IPS-15b (cell line): ENCODE data around the gene ADIPOR2.

ENCODE experiments used
- H3K27me3 ChIP-seq: one replicate; pipeline ENCODE4 v1.6.1; 2013; ENCODE audit warnings: low read length; ENCODE audit not compliant: control insufficient read depth, insufficient read depth
- H3K36me3 ChIP-seq: one replicate; pipeline ENCODE4 v1.6.1; 2013; ENCODE audit warnings: low read length; ENCODE audit not compliant: control insufficient read depth, insufficient read depth
- H3K4me1 ChIP-seq: one replicate; pipeline ENCODE4 v1.6.1; 2013; ENCODE audit warnings: mild to moderate bottlenecking, low read length; ENCODE audit not compliant: control insufficient read depth, insufficient read depth
- H3K4me3 ChIP-seq: one replicate; pipeline ENCODE4 v1.5.1; 2013; ENCODE audit warnings: low read depth, low read length
- H3K9ac ChIP-seq: one replicate; pipeline ENCODE4 v1.6.1; 2013; ENCODE audit warnings: low read depth, mild to moderate bottlenecking, low read length
- H3K9me3 ChIP-seq: one replicate; pipeline ENCODE4 v1.6.1; 2013; ENCODE audit warnings: mild to moderate bottlenecking, low read length; ENCODE audit not compliant: control insufficient read depth, insufficient read depth

Gene ADIPOR2

GRCh38 chr12:1769809-1770494 lies 79.1 kb downstream of the ADIPOR2 start:
- Histone ChIP-seq H3K27me3 (no peaks in the 10 kb centered on the region), H3K4me1 (no peaks in the 10 kb centered on the region), H3K4me3 (no peak overlapping the region), H3K36me3 (no peaks in the 10 kb centered on the region), H3K9me3 (no peaks in the 10 kb centered on the region), H3K9ac (no peak overlapping the region)

- H3K27me3 ChIP-seq: no peaks in the 10 kb centered on the region
- no peaks in the 10 kb centered on the region for H3K9me3 ChIP-seq
- H3K9ac ChIP-seq: no peak overlapping the region
- H3K4me3 ChIP-seq: no peak overlapping the region
- no peaks in the 10 kb centered on the region for H3K36me3 ChIP-seq
- no peaks in the 10 kb centered on the region for H3K4me1 ChIP-seq
Measured at GRCh38 chr12:1773937-1774655, 83.2 kb downstream of the ADIPOR2 start.

GRCh38 chr12:1776170-1776921 lies 85.5 kb downstream of the ADIPOR2 start:
- no peaks in the 10 kb centered on the region for H3K9me3 ChIP-seq
- no peak overlapping the region for H3K9ac ChIP-seq
- H3K27me3 ChIP-seq: no peaks in the 10 kb centered on the region
- H3K4me1 ChIP-seq: no peaks in the 10 kb centered on the region
- no peak overlapping the region for H3K4me3 ChIP-seq
- H3K36me3 ChIP-seq: no peaks in the 10 kb centered on the region

GRCh38 chr12:1777798-1778197 lies 86.9 kb downstream of the ADIPOR2 start:
- Histone ChIP-seq H3K4me1 (no peaks in the 10 kb centered on the region), H3K4me3 (no peak overlapping the region), H3K9ac (no peak overlapping the region), H3K36me3 (no peaks in the 10 kb centered on the region), H3K9me3 (no peaks in the 10 kb centered on the region), H3K27me3 (no peaks in the 10 kb centered on the region)

DNA sequence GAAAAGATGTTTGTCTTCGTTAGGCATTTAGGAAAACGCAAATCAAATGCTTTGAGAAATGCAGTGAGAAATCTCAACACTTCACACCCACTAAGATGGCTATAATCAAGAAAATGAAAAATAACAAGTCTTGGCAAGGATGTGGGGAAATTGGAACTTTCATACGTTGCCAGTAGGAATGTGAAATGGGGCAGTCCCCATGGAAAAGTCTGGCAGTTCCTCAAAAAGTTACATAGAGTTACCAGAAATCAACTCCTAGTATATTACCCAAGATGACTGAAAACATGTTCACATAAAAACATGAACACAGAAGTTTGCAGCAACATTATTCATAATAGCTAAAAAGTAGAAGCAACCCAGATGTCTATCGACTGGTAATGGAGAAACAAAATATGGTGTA lies 88.0 kb downstream of the ADIPOR2 start:
- Histone ChIP-seq H3K4me1 (no peaks in the 10 kb centered on the region), H3K9me3 (no peaks in the 10 kb centered on the region), H3K36me3 (no peaks in the 10 kb centered on the region), H3K4me3 (no peak overlapping the region), H3K9ac (no peak overlapping the region), H3K27me3 (no peaks in the 10 kb centered on the region)

DNA sequence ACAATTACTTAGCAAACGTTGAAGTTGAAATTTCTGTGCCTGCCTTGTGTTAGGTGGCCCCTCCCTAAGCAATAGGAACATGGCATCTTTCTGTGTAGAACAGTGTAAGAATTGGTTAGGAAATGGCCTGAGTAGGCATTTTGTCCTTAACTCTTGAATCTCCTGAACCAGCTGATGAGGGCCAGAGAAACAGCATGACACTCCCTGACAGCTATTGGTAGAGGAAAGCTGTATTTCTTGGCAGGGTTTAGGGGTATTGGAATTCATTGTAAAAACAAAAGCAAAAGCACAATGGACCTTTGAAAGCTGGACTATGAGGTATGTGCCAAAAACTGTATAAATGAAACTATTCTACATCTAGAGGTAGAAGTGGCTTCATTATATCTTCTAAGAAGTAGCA lies 88.9 kb downstream of the ADIPOR2 start:
- no peak overlapping the region for H3K4me3 ChIP-seq
- no peaks in the 10 kb centered on the region for H3K4me1 ChIP-seq
- H3K27me3 ChIP-seq: no peaks in the 10 kb centered on the region
- H3K9me3 ChIP-seq: no peaks in the 10 kb centered on the region
- H3K36me3 ChIP-seq: no peaks in the 10 kb centered on the region
- H3K9ac ChIP-seq: no peak overlapping the region

GRCh38 chr12:1781772-1782171 lies 90.9 kb downstream of the ADIPOR2 start:
- no peaks in the 10 kb centered on the region for H3K36me3 ChIP-seq

DNA sequence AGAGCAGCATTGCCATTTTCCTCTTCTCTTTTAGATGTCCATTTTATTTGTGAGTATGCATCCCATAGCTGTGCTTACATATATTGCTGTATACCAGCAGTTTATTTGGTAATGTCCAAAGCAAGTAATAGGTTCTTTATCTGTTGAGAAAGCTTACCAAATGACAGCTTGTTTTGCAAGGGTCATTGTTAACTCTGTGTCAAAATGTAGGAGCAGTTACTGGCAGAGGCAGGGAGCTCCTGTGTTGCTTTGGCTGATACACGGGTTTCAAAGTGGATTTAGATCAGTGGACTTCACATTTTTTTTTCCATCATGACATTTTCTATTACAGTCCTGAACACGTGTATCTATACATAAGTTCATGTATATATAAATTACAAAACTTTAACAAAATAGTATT lies 91.3 kb downstream of the ADIPOR2 start:
- H3K27me3 ChIP-seq: no peaks in the 10 kb centered on the region
- H3K9me3 ChIP-seq: no peaks in the 10 kb centered on the region
- no peaks in the 10 kb centered on the region for H3K36me3 ChIP-seq
- no peak overlapping the region for H3K9ac ChIP-seq
- H3K4me3 ChIP-seq: no peak overlapping the region
- H3K4me1 ChIP-seq: no peaks in the 10 kb centered on the region

More at GRCh38 chr12:1781772-1782171, 90.9 kb downstream of the ADIPOR2 start:
- Histone ChIP-seq H3K9me3 (no peaks in the 10 kb centered on the region), H3K27me3 (no peaks in the 10 kb centered on the region), H3K4me3 (no peak overlapping the region), H3K4me1 (no peaks in the 10 kb centered on the region), H3K9ac (no peak overlapping the region)

GRCh38 chr12:1787714-1788113 lies 96.8 kb downstream of the ADIPOR2 start:
- H3K36me3 ChIP-seq: no peaks in the 10 kb centered on the region

GRCh38 chr12:1790444-1790843 lies 99.6 kb downstream of the ADIPOR2 start:
- Histone ChIP-seq H3K36me3 (no peaks in the 10 kb centered on the region), H3K4me1 (no peaks in the 10 kb centered on the region), H3K9me3 (no peaks in the 10 kb centered on the region), H3K9ac (no peak overlapping the region), H3K4me3 (no peak overlapping the region), H3K27me3 (no peaks in the 10 kb centered on the region)

More at GRCh38 chr12:1787714-1788113, 96.8 kb downstream of the ADIPOR2 start:
- H3K9me3 ChIP-seq: no peaks in the 10 kb centered on the region
- H3K4me1 ChIP-seq: no peaks in the 10 kb centered on the region
- no peak overlapping the region for H3K9ac ChIP-seq
- no peak overlapping the region for H3K4me3 ChIP-seq
- no peaks in the 10 kb centered on the region for H3K27me3 ChIP-seq

DNA sequence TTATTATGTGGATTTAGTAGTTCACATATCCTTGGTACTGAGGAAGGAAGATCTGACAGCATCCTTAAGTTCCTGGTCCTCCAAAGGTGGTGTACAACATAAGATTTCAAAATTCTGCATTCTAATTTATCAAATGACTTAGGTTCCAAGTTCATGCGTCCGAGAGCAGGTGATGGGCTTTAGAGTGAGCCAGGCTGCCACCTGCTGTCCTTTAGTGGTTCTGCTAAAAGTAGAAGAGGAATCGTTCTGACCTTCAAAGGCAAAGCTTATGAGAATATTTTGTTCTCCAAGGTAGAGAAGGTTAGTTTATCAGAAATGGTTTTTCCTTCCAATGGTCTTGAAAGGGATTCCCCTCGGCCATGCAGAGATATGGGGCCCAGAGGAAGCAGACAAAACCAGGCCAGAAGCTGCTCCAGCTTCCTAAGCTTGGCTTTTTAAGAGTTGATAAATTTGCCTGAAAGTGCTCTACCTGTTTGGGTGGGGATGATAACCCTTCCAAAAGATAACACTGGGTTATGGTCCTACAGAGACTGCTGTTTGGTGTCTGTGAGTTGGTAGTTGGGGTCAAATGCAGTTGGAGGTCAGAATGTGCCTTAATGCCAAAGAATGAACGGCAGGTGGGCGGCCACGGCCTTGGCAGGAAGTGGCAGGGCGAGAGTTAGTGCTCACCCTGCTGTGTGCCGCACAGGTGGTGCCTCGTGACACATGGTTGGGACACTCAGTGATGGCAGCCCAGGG lies 100.4 kb downstream of the ADIPOR2 start:
- Histone ChIP-seq H3K4me3 (no peak overlapping the region), H3K36me3 (no peaks in the 10 kb centered on the region), H3K9me3 (no peaks in the 10 kb centered on the region), H3K27me3 (peaks cover under 1% of the 10 kb centered on the region), H3K4me1 (no peaks in the 10 kb centered on the region), H3K9ac (no peak overlapping the region)
